Liver (tissue), 9 donors: ENCODE data around the gene PDCD5. TPM values are rescaled to one million over a fixed set of nuclear protein-coding genes. Genes with fewer than 3 reads are reported as not detected.

Experiments used
- DNase-seq: peaks from one replicate; pipeline ENCODE4 v3.0.0-alpha.2; 2017; ENCODE audit warnings: low spot score
- H3K27ac ChIP-seq, 2 donors: one replicate each; pipeline ENCODE4 v1.7.0; 2013; ENCODE audit warnings: inconsistent platforms in 2 of 2, low read length in 2 of 2, control low read depth in 1 of 2, low read depth in 1 of 2, mild to moderate bottlenecking in 1 of 2
- H3K27me3 ChIP-seq, 4 donors: one replicate each; pipeline versions ENCODE4 v1.6.1 to v1.7.0; 2013; ENCODE audit warnings: low read length in 3 of 4, inconsistent platforms in 1 of 4, mild to moderate bottlenecking in 1 of 4, moderate library complexity in 1 of 4; ENCODE audit not compliant: control insufficient read depth in 4 of 4, insufficient read depth in 4 of 4
- H3K36me3 ChIP-seq, 4 donors: one replicate each; pipeline versions ENCODE4 v1.6.1 to v1.7.0; 2013; ENCODE audit warnings: low read length in 3 of 4, mild to moderate bottlenecking in 3 of 4, low read depth in 1 of 4, moderate library complexity in 1 of 4; ENCODE audit not compliant: control insufficient read depth in 4 of 4, insufficient read depth in 3 of 4
- H3K4me1 ChIP-seq, 4 donors: one replicate each; pipeline versions ENCODE4 v1.6.1 to v1.7.0; 2013; ENCODE audit warnings: low read length in 3 of 4, mild to moderate bottlenecking in 3 of 4, moderate library complexity in 1 of 4; ENCODE audit not compliant: control insufficient read depth in 4 of 4, insufficient read depth in 4 of 4
- H3K4me3 ChIP-seq, 3 donors: one replicate each; pipeline versions ENCODE4 v1.6.1 to v1.7.0; 2013; ENCODE audit warnings: low read length in 3 of 3, control low read depth in 1 of 3, low read depth in 1 of 3, mild to moderate bottlenecking in 1 of 3
- H3K9ac ChIP-seq, 2 donors: one replicate each; pipeline ENCODE4 v1.7.0; 2013; ENCODE audit warnings: low read length in 2 of 2, mild to moderate bottlenecking in 2 of 2, moderate library complexity in 2 of 2, control low read depth in 1 of 2, low read depth in 1 of 2
- H3K9me3 ChIP-seq, 4 donors: one replicate each; pipeline versions ENCODE4 v1.6.1 to v1.7.0; 2013; ENCODE audit warnings: low read length in 3 of 4; ENCODE audit not compliant: control insufficient read depth in 4 of 4
- EGR1 ChIP-seq, 2 donors: IDR thresholded peaks; 2 replicates each; pipeline ENCODE4 v1.6.1; 2016 to 2018; ENCODE audit warnings: antibody characterized with exemption in 2 of 2, low read depth in 2 of 2
- FOXA1 ChIP-seq: IDR thresholded peaks from 2 replicates; pipeline ENCODE4 v1.6.1; 2016; ENCODE audit warnings: antibody characterized with exemption
- FOXA2 ChIP-seq: IDR thresholded peaks from 2 replicates; pipeline ENCODE4 v1.6.1; 2016; ENCODE audit warnings: antibody characterized with exemption
- GABPA ChIP-seq, 2 donors: IDR thresholded peaks in 1 of 2; conservative IDR thresholded peaks in 1 of 2; 2 replicates each; pipeline ENCODE4 v1.6.1; 2016; ENCODE audit warnings: antibody characterized with exemption in 2 of 2, mild to moderate bottlenecking in 1 of 2, moderate library complexity in 1 of 2
- HNF4A ChIP-seq, 2 donors: conservative IDR thresholded peaks; 2 replicates each; pipeline ENCODE4 v1.6.1; 2016; ENCODE audit warnings: antibody characterized with exemption in 2 of 2, mild to moderate bottlenecking in 2 of 2
- HNF4G ChIP-seq: IDR thresholded peaks from 2 replicates; pipeline ENCODE4 v1.6.1; 2016; ENCODE audit warnings: antibody characterized with exemption
- JUND ChIP-seq, 2 donors: IDR thresholded peaks; 2 replicates each; pipeline ENCODE4 v1.6.1; 2016; ENCODE audit warnings: antibody characterized with exemption in 2 of 2
- NR2F2 ChIP-seq: IDR thresholded peaks from 2 replicates; pipeline ENCODE4 v1.6.1; 2016; ENCODE audit warnings: antibody characterized with exemption
- RAD21 ChIP-seq, 2 donors: IDR thresholded peaks; 2 replicates each; pipeline ENCODE4 v1.6.1; 2016; ENCODE audit warnings: antibody characterized with exemption in 2 of 2, mild to moderate bottlenecking in 2 of 2
- RXRA ChIP-seq, 2 donors: IDR thresholded peaks; 2 replicates each; pipeline ENCODE4 v1.6.1; 2017 to 2018; ENCODE audit warnings: antibody characterized with exemption in 2 of 2, mild to moderate bottlenecking in 1 of 2
- SP1 ChIP-seq: IDR thresholded peaks from 2 replicates; pipeline ENCODE4 v1.6.1; 2018; ENCODE audit warnings: antibody characterized with exemption, mild to moderate bottlenecking
- TAF1 ChIP-seq: conservative IDR thresholded peaks from 2 replicates; pipeline ENCODE4 v1.6.1; 2016; ENCODE audit warnings: antibody characterized with exemption, mild to moderate bottlenecking
- YY1 ChIP-seq: IDR thresholded peaks from 2 replicates; pipeline ENCODE4 v1.6.1; 2016; ENCODE audit warnings: antibody characterized with exemption, mild to moderate bottlenecking
- WGBS: extraction: QIAGEN DNeasy Blood & Tissue Kit; methylation state at CpG from one replicate; pipeline ENCODE4 v1.1.7; 2013; 5-methylcytosine and 5-hydroxymethylcytosine counted together
- polyA plus RNA-seq, 2 donors: library from polyadenylated mRNA; stranded (reverse) in 1 of 2; unstranded in 1 of 2; fragments of 200-250 nt in 1 of 2; fragments of >200 nt in 1 of 2; fragmentation: Nextera tagmentation in 1 of 2; extraction: Ambion mirVana in 1 of 2; gene quantifications; one replicate each; pipeline versions ENCODE4 v1.2.1 to v1.2.3, GENCODE V29; 2013 to 2015
- total RNA-seq, 2 donors: library from RNA; depleted of rRNA; stranded (reverse); fragments of >200 nt; gene quantifications; one replicate each; pipeline ENCODE4 v1.2.3, GENCODE V29; 2014
- TF ChIP-seq, protein P1 (sequence below): IDR thresholded peaks from 2 replicates; pipeline ENCODE4 v1.6.1; 2016; ENCODE audit warnings: antibody characterized with exemption
- TF ChIP-seq, protein P2 (sequence below): IDR thresholded peaks from 2 replicates; pipeline ENCODE4 v1.6.1; 2016; ENCODE audit warnings: antibody characterized with exemption
- TF ChIP-seq, protein P3 (sequence below): IDR thresholded peaks from 2 replicates; pipeline ENCODE4 v1.6.1; 2016; ENCODE audit warnings: antibody characterized with exemption
- TF ChIP-seq, protein P4 (sequence below): fragments of 150-350 bp; IDR thresholded peaks from 2 replicates; pipeline ENCODE4 v1.5.1; 2017; ENCODE audit warnings: improper control_type of control experiment, low read depth, low read length; ENCODE audit not compliant: missing input control
- TF ChIP-seq, protein P5 (sequence below): IDR thresholded peaks from 2 replicates; pipeline ENCODE4 v1.6.1; 2016; ENCODE audit warnings: antibody characterized with exemption, mild to moderate bottlenecking
- donor health status: healthy.
- donor health status: healthy.
- donor health status: healthy.
- donor health status: healthy.
- donor health status: healthy.

The PDCD5 gene, protein sequence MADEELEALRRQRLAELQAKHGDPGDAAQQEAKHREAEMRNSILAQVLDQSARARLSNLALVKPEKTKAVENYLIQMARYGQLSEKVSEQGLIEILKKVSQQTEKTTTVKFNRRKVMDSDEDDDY
- total RNA-seq (10 to 100 TPM; 25.4 to 25.8 TPM), polyA plus RNA-seq (10 to 100 TPM; 46.7 to 90.8 TPM)

DNA sequence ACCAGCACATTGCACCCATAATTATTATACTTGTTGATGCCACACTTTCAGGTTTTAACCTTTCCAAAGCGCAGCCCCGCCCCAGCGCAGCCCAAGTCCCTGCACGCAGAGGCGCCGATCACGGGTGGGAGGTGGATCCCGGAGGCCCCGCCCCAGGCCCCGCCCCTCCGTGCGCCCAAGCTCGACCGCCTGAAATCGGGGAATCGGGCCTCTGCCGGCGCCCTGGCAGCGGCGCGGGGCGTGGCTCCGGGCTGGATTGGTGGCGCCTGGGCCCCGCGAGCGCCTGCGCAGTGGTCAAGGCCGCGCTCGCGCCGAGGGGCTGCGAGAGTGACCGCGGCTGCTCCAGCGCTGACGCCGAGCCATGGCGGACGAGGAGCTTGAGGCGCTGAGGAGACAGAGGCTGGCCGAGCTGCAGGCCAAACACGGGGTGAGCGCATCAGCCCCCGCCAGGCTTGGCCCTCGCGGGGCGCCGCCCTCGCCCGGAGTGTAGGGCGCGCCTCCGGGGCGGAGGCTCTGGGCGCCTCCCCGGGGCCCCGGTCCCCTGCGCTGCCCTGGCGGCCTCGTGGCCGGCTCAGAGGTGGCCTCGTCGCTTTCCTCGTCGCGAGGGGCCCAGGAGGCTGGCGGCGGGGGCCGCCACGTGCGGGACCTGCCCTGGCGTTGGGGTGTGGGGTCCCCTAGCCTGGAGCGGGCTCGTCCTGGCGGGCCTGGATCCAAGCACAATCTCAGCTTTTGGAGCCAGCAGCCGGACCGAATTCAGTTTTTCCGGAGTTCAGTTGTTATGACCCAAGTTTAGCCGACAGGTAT lies at the start of gene PDCD5:
TSS of gene PDCD5 (plus strand) at position 290 of the 804 bp plus-strand sequence. CDS start at position 362, 72 bp downstream.
- DNase-seq = peak; percentile 96
- Histone ChIP-seq H3K27me3 (no peaks in the 10 kb centered on the region), H3K4me3 (peak within 1 kb of the TSS; percentile 76 to 96 (median 85)), H3K9me3 (no peaks in the 10 kb centered on the region), H3K9ac (peak within 1 kb of the TSS; percentile 58 to 78), H3K27ac (peak within 1 kb of the TSS; percentile 77 to 84), H3K36me3 (peaks cover 4 to 17% (median 12%) of the 10 kb centered on the region in 4 donors), H3K4me1 (peaks cover 0 to 13% (median 8%) of the 10 kb centered on the region in 4 donors)
- TF ChIP-seq HNF4A (conservative IDR thresholded peaks at IDR 0.05) = no peak
- no peak for TF ChIP-seq FOXA1
- TF ChIP-seq FOXA2 = no peak
- TF ChIP-seq, protein P1, sequence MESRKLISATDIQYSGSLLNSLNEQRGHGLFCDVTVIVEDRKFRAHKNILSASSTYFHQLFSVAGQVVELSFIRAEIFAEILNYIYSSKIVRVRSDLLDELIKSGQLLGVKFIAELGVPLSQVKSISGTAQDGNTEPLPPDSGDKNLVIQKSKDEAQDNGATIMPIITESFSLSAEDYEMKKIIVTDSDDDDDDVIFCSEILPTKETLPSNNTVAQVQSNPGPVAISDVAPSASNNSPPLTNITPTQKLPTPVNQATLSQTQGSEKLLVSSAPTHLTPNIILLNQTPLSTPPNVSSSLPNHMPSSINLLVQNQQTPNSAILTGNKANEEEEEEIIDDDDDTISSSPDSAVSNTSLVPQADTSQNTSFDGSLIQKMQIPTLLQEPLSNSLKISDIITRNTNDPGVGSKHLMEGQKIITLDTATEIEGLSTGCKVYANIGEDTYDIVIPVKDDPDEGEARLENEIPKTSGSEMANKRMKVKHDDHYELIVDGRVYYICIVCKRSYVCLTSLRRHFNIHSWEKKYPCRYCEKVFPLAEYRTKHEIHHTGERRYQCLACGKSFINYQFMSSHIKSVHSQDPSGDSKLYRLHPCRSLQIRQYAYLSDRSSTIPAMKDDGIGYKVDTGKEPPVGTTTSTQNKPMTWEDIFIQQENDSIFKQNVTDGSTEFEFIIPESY = no peak
- TF ChIP-seq, protein P2, sequence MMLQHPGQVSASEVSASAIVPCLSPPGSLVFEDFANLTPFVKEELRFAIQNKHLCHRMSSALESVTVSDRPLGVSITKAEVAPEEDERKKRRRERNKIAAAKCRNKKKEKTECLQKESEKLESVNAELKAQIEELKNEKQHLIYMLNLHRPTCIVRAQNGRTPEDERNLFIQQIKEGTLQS = no peak
- TF ChIP-seq HNF4G = no peak
- TF ChIP-seq RXRA (IDR thresholded peaks at IDR 0.05) = peak in 1 of 2 donors; percentile 3
- TF ChIP-seq SP1 = peak; percentile 54
- TF ChIP-seq RAD21 (IDR thresholded peaks at IDR 0.05) = no peak
- TF ChIP-seq, protein P3, sequence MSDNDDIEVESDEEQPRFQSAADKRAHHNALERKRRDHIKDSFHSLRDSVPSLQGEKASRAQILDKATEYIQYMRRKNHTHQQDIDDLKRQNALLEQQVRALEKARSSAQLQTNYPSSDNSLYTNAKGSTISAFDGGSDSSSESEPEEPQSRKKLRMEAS = peak; percentile 66
- no peak for TF ChIP-seq TAF1
- TF ChIP-seq, protein P4, sequence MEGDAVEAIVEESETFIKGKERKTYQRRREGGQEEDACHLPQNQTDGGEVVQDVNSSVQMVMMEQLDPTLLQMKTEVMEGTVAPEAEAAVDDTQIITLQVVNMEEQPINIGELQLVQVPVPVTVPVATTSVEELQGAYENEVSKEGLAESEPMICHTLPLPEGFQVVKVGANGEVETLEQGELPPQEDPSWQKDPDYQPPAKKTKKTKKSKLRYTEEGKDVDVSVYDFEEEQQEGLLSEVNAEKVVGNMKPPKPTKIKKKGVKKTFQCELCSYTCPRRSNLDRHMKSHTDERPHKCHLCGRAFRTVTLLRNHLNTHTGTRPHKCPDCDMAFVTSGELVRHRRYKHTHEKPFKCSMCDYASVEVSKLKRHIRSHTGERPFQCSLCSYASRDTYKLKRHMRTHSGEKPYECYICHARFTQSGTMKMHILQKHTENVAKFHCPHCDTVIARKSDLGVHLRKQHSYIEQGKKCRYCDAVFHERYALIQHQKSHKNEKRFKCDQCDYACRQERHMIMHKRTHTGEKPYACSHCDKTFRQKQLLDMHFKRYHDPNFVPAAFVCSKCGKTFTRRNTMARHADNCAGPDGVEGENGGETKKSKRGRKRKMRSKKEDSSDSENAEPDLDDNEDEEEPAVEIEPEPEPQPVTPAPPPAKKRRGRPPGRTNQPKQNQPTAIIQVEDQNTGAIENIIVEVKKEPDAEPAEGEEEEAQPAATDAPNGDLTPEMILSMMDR = no peak
- no peak for TF ChIP-seq GABPA (IDR thresholded peaks at IDR 0.05 in 1 of 2, conservative IDR thresholded peaks at IDR 0.05 in 1 of 2)
- TF ChIP-seq EGR1 (IDR thresholded peaks at IDR 0.05; ENCODE audit: low read depth in 2 of 2) = no peak
- no peak for TF ChIP-seq JUND (IDR thresholded peaks at IDR 0.05)
- TF ChIP-seq NR2F2 = no peak
- TF ChIP-seq, protein P5, sequence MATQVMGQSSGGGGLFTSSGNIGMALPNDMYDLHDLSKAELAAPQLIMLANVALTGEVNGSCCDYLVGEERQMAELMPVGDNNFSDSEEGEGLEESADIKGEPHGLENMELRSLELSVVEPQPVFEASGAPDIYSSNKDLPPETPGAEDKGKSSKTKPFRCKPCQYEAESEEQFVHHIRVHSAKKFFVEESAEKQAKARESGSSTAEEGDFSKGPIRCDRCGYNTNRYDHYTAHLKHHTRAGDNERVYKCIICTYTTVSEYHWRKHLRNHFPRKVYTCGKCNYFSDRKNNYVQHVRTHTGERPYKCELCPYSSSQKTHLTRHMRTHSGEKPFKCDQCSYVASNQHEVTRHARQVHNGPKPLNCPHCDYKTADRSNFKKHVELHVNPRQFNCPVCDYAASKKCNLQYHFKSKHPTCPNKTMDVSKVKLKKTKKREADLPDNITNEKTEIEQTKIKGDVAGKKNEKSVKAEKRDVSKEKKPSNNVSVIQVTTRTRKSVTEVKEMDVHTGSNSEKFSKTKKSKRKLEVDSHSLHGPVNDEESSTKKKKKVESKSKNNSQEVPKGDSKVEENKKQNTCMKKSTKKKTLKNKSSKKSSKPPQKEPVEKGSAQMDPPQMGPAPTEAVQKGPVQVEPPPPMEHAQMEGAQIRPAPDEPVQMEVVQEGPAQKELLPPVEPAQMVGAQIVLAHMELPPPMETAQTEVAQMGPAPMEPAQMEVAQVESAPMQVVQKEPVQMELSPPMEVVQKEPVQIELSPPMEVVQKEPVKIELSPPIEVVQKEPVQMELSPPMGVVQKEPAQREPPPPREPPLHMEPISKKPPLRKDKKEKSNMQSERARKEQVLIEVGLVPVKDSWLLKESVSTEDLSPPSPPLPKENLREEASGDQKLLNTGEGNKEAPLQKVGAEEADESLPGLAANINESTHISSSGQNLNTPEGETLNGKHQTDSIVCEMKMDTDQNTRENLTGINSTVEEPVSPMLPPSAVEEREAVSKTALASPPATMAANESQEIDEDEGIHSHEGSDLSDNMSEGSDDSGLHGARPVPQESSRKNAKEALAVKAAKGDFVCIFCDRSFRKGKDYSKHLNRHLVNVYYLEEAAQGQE = peak; percentile 39
- TF ChIP-seq YY1 = peak; percentile 14
- WGBS = under 1% methylated on average over 81 of the region's 81 CpGs
